OCI-LY3 (cell line): ENCODE measurements around the gene MYL6.

ENCODE experiments used
- CTCF ChIP-seq: fragments of 200-600, 300-600 bp; sonication (generic); IDR thresholded peaks from 2 replicates; pipeline ENCODE4 v1.5.1; 2014; ENCODE audit warnings: antibody characterized with exemption, low read length, low read depth
- EZH2phosphoT487 ChIP-seq: fragments of 200-600 bp; shearing (Covaris generic); IDR thresholded peaks from 2 replicates; pipeline ENCODE4 v1.6.1; 2018; ENCODE audit warnings: antibody characterized with exemption, mixed run types, low read depth

GRCh38 chr12:56130876-56131275 lies 27.3 kb upstream of the MYL6 start:
- TF ChIP-seq CTCF (no peak), EZH2phosphoT487 (no peak)
